ENCODE results near the gene TDRD7.

DNA sequence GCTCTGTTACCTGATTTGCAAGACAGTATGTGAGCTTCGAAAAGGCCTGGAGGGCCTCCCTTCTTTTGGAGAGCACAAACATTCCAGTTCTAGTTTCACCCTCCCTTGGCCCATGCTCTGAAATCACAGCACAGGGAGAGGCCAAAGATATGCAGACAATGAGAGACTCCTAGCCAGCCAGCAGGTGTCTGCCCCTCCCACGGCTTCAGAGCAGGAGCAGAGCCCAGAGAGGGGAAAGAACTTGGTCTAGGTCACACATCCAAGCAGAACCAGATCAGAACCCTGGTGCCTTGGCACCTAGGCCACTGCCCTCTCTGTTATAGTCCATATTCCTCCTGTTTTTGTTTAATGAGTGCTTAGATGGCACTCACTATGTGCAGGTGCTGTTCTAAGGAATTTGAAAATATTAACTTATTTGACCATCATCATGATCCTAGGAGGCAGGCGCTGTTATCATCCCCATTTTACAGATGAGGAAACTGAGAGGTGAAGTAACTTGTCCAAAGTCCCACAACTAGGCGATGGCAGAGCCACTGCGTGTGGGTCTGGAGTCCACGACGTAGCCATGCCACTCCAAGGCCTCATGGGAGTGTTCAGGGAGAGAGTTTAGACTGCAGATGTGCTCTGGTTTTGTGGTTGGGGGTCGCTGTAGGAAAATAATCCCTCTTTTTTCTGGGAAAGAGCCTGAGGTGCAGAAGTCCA, 116.8 kb downstream of the TDRD7 start:
- TF ChIP-seq, protein P1, sequence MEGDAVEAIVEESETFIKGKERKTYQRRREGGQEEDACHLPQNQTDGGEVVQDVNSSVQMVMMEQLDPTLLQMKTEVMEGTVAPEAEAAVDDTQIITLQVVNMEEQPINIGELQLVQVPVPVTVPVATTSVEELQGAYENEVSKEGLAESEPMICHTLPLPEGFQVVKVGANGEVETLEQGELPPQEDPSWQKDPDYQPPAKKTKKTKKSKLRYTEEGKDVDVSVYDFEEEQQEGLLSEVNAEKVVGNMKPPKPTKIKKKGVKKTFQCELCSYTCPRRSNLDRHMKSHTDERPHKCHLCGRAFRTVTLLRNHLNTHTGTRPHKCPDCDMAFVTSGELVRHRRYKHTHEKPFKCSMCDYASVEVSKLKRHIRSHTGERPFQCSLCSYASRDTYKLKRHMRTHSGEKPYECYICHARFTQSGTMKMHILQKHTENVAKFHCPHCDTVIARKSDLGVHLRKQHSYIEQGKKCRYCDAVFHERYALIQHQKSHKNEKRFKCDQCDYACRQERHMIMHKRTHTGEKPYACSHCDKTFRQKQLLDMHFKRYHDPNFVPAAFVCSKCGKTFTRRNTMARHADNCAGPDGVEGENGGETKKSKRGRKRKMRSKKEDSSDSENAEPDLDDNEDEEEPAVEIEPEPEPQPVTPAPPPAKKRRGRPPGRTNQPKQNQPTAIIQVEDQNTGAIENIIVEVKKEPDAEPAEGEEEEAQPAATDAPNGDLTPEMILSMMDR (IDR thresholded peaks at IDR 0.05): no peak
- no peak for TF ChIP-seq EP300 (IDR thresholded peaks at IDR 0.05)
